SK-N-SH treated with all-trans-retinoic acid at 6 μM for 48 hours (cell line): ENCODE measurements around the gene NUDT7.

Experiments
- ISL1 ChIP-seq: fragments of 250-450 bp; sonication (Bioruptor Pico); IDR thresholded peaks from 2 replicates; pipeline ENCODE4 v2.1.2; 2022; ENCODE audit warnings: mild to moderate bottlenecking, moderate library complexity
- PPARA ChIP-seq: fragments of 250-450 bp; sonication (Bioruptor Pico); IDR thresholded peaks from 2 replicates; pipeline ENCODE4 v1.5.0; 2020; ENCODE audit warnings: mild to moderate bottlenecking, borderline replicate concordance
- ZC3H10 ChIP-seq: fragments of 250-450 bp; sonication (Bioruptor Pico); IDR thresholded peaks from 2 replicates; pipeline ENCODE4 v1.5.1; 2021; ENCODE audit warnings: mild to moderate bottlenecking, moderate library complexity
- ZFP30 ChIP-seq: fragments of 450-650 bp; formaldehyde crosslinking; IDR thresholded peaks from 2 replicates; pipeline ENCODE4 v1.5.0; 2022; ENCODE audit warnings: mild to moderate bottlenecking, moderate library complexity
- ZNF8 ChIP-seq: fragments of 450-650 bp; formaldehyde crosslinking; IDR thresholded peaks from 2 replicates; pipeline ENCODE4 v1.5.0; 2020; ENCODE audit warnings: mild to moderate bottlenecking, moderate library complexity
- TF ChIP-seq, protein P1 (sequence below): fragments of 250-450 bp; sonication (Bioruptor Pico); IDR thresholded peaks from 2 replicates; pipeline ENCODE4 v1.8.0; 2020; ENCODE audit warnings: mild to moderate bottlenecking, moderate library complexity, borderline replicate concordance

DNA sequence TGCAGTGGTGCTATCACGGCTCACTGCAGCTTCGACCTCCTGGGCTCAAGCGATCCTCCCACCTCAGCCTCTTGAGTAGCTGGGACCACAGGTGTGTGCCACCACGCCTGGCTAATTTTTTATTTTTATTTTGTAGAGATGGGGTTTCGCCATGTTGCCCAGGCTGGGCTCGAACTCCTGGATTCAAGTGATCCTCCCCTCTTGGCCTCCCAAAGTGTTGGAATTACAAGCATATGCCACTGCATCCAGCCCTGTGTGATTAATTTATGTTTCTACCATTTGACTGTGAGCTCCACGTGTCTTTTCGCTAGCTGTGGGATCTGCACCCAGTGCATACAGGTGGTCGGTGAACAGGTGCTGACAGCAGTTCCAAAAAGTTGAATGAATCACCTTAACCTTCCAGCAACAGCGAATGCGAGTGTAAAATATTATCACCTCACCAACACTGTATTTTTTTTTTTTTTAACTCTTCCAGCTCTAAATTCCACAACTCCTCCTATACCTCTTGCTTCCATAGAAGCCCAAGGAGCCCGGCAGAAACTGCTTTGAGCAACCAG lies 484 bp upstream of the NUDT7 start:
- TF ChIP-seq PPARA (CRISPR knock-in tag) (no peak), ZFP30 (CRISPR knock-in tag) (no peak), ZC3H10 (CRISPR knock-in tag) (no peak), ZNF8 (CRISPR knock-in tag) (no peak), ISL1 (CRISPR knock-in tag) (no peak)
- TF ChIP-seq, protein P1, sequence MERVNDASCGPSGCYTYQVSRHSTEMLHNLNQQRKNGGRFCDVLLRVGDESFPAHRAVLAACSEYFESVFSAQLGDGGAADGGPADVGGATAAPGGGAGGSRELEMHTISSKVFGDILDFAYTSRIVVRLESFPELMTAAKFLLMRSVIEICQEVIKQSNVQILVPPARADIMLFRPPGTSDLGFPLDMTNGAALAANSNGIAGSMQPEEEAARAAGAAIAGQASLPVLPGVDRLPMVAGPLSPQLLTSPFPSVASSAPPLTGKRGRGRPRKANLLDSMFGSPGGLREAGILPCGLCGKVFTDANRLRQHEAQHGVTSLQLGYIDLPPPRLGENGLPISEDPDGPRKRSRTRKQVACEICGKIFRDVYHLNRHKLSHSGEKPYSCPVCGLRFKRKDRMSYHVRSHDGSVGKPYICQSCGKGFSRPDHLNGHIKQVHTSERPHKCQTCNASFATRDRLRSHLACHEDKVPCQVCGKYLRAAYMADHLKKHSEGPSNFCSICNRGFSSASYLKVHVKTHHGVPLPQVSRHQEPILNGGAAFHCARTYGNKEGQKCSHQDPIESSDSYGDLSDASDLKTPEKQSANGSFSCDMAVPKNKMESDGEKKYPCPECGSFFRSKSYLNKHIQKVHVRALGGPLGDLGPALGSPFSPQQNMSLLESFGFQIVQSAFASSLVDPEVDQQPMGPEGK (CRISPR knock-in tag): no peak
